CD1c-positive myeloid dendritic cell (primary cell): ENCODE data around the gene INTS3.
A peak's percentile ranks its signal among the peaks of the same experiment; 100 is the strongest.
"Not testable (repeated sequence)": the region's sequence is repeated elsewhere in the genome, so short reads cannot be mapped to it uniquely, and the experiment has no call there.

Source experiments
- DNase-seq: peaks from one replicate; pipeline ENCODE4 v3.0.0-alpha.2; 2016; ENCODE audit errors: extremely low spot score

The INTS3 gene

DNA sequence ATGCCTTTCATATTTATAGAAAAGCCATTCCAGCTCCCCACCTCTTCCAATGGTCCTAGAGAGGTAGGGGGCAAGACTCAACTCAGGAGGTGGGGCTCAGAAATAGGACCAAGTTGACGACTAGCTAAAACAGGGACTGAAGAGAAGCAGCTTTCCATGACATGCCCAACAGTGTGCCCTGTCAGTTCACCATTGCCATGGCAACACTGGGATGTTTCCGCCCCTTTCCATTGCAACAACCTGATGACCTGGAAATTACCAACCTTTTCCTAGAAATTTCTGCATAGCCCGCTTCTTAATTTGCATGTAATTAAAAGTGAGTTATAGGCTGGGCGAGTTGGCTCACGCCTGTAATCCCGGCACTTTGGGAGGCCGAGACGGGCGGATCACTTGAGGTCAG is 22.4 kb upstream of the INTS3 start:
- DNase-seq, result no peak

DNA sequence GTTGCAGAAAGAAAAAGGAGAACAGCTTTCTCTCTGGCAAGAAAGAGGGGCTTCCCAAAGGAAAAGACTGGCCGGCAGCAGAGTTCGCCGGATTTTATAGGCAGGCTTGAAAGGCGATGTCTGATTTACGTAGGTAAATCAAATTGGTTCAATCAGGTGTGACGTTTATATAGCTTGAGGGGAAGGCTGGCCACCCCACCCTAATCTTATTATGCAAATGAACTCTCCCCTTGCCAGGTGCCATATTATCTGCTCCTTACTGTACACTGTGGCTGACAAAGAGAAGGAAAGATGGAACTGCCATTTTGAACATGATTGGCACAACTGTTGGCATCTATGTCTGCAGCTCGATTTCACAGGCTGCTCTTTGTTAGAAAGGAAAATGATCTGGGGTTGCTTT is 16.8 kb upstream of the INTS3 start:
- no peak for DNase-seq

DNA sequence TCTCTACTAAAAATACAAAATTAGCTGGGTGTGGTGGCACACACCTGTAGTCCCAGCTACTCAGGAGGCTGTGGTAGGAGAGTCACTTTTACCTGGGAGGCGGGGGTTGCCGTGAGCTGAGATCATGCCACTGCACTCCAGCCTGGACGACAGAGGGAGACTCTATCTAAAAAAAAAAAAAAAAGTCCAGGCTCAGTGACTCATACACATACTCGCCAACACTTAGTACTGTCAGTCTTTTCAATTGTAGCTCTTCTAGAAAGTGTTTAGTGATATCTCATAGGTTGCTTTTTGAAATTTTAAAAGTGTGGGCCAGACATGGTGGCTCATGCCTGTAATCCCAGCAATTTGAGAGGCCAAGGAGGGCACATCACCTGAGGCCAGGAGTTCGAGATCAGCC is 11.6 kb upstream of the INTS3 start:
- not testable (repeated sequence) for DNase-seq

DNA sequence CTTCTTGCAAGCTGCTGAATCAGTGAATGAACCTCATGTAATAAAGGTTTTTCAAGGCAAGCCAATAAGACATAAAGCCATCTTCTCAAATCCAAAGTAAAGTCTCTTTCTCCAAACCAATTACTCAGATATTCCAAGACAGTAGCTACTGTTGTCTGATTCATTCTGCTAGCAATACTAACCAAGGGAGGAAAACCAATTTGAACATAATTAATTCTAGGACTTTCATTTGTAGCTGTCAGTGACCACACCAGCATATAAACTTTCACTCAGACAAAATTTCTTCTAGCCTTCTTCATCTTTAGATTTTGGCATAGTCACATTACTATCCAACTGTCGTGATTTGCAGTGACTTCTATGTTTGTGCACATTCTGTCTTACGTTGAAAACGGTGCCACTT is 10.5 kb upstream of the INTS3 start:
- DNase-seq, result no peak

DNA sequence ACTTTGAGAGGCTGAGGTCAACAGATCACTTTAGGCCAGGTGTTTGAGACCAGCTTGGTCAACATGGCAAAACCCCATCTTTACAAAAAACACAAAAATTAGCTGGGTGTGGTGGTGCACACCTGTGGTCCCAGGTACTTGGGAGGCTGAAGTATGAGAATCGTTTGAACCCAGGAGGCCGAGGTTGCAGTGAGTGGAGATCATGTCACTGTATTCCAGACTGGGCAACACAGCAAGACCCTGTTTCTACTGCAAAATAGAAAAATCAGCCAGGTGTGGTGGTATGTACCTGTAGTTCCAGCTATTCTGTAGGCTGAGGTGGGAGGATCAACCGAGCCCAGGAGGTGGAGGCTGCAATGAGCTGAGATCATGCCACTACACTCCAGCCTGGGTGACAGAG is 4.2 kb upstream of the INTS3 start:
- DNase-seq, result no peak

DNA sequence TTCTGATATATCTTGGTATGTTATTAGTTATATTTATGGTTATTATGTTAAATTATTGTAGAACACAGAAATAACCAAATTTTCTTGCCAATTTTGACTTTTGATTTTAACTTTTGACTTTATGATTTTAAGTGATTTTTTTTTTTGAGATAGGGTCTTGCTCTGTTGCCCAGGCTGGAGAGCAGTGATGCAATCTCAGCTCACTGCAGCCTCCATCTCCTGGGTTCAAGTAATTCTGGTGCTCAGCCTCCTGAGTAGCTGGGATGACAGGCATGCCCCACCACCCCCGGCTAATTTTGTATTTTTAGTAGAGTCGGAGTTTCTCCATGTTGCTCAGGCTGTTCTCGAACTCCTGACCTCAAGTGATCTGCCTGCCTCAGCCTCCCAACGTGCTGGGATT is 3.2 kb upstream of the INTS3 start:
- not testable (repeated sequence) for DNase-seq

DNA sequence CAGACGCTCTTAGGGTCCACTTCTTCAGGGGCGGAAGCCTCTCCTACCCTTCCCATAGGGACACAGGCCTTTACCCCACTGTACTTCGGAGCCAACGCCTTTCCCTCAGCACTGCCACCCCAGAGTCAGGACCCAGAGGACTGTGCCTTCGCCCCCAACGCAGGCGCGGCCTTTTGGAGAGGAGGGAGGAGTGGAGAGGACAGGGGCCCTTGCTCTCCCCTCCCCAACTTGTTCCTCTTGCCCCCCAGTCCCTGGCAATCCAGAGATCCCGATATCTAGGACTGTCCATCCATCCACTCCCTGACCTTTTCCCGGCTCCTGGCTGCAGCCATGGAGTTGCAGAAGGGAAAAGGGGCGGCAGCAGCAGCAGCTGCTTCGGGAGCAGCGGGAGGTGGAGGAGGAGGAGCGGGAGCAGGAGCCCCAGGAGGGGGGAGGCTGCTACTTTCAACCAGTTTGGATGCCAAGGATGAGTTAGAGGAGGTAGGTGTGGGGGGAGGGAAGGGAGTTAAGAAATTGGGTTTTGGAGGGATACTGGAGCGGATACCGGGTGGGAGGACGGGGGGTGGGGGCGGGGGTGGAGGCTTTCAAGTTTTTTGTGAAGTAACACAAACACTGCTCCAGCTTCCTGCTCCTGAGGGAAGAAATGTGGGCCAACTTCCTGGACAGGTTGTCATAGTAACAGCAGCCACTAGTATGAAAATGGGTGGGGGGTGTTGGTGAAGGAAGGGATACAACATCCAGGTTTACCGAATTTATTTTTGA is 636 bp downstream of the INTS3 start:
- DNase-seq, result no peak

DNA sequence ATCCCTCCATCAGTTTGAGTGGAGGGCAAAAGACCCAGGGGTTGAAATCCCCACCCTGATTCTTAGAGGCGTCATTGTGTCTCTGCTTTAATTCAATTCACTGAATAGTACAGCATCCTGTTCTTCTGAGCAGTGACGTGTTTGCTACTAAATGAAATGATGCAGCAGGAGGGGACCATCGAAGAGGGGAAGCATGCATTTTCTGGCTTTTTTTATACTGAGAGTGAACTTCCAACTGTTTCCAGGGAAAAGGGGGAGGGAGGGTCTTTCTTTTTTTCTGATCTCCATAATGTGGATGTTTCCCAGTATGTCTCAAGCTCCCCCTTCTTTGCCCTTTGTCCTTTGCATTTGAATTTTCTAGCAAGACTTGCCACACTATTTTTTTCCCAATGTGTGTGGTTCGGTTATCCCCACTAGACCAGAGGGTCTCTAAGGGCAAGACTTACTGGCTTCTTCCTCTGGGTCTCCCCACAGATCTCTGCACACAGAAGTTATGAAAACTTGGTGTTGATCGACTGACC is 2.7 kb downstream of the INTS3 start:
- no peak for DNase-seq

DNA sequence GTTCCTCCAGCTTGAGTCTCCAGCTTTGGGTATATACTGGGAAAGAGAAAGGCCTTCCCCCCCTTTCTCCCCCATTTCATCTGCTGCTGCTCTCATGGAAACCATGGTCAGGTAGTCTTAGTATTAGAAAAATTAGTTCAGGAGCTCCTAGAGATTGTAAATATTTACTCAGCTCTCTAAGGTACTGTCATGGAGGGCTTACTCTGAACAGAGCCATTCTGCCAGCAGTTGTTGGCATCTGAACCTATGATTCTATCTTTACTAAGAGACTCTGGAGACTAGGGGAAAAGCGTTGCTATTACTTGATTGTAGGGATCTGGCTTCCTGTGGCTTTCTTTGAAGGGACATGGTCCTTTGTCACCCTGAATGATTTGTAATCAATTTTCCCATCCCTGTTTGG is 6.1 kb downstream of the INTS3 start:
- no peak for DNase-seq

DNA sequence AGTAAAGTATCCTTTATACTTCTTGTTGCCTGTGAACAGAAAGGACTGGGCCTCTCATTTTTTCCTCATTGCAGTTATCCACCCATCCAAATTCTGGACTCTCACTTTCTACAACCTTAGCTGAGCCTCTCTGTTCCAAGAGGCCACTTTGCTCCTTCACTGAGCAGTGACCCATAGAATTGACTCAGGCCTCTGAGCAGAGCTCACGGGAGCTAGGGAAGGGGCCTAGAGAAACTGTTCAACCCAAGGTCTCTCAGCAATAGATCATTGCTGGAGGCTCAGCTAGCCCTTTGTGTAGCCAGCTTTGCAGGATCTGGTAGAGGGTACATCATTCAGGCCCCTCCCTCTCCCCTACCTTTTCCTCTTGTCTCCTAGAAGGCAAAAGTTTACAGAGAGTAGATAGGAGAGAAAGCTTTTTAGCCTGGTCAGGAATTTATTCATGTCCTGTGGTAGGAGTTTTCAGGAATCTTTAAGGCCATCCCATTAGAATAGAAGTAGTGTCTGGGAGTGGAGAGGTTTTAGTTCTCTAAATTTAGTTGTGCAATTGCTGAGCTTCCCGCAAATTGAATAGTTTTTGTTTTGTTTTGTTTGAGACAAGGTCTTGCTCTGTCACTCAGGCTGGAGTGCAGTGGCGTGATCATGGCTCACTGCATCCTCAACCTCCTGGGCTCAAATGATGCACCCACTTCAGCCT is 6.7 kb downstream of the INTS3 start:
- peak; percentile 74 for DNase-seq

DNA sequence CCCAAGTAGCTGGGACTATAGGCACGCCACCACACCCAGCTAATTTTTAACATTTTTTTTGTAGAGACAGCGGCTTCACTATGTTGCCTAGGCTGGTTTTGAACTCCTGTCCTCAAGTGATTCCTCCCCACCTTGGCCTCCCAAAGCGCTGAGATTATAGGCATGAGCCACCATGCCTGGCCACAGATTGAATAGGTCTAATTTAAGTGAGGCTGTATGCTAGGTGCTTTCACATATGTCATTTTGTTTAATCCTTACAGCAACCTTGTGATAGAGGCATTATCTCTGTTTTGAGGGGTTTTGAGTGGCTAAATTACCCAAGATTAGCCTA is 7.2 kb downstream of the INTS3 start:
- DNase-seq, result no peak

DNA sequence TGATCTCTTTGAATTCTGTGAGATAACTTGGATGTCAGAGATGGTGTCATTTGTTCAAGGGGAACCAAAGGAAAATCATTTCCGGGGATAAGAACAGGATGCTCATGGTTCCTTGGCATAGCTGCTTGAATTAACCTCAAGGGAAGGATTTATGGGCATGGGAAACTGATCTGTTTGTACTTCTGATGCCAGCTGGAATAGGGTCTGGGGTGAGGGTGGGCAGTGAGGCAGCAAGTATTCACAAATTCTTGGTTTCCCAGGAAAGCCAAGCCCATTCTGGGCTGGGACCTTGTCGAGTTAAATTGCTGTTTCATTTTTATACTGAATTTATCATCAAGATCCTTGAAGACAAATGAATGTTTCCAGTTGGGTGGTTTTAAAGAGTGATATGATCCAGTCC is 14.1 kb downstream of the INTS3 start:
- no peak for DNase-seq

DNA sequence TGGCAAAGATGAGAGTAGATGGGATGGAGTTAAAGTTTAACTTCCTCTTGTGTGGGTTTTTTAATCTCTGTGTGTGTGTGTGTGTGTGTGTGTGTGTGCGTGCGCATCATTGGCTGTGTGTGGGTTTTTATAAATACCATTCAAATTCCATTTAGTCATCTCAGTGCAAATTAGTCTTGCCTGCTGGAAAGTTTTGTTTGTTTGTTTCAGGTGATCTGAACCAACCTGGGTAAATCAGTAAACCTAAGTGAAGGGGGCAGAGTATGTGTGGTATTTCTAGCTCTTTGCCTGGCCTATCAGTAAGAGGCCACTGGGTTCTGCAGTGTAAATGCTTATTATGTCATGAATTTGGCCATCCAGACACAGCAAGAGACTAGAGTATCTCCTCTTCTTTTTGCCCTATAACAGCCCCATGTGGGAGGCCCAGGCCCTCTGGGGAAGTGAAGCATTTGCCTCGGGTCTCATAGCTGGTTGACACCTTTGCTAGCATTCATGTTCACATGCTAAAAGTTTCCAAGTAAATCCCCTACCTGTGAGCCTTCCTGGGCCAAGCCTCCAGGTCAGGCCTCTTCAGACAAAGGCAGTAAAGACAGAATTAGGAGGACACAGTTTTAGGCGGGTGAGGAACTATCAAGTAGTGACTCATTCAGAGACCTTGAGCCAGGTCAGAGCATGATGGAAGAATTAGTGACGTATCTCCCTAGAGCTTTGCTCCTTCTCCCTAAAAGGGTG is 14.7 kb downstream of the INTS3 start:
- DNase-seq, result peak; percentile 75

DNA sequence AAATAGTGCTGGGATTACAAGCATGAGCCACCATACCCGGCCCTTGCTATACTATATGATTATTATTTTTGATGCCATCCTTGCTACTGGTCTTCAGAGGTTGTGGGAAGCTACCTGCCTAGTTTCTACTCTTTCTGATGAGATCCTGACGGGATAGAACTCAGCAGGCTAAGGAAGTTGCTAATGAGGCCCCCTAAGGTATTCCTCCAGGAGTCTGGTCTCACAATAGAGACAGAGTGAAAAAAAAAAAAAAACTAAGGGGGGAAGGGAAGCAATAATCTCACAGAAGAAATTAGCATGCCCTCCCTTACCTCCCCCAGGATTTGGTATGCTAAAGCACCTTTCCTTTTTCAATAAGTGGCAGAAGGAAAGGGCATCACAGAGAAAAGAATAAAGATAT is 17.6 kb downstream of the INTS3 start:
- no peak for DNase-seq

DNA sequence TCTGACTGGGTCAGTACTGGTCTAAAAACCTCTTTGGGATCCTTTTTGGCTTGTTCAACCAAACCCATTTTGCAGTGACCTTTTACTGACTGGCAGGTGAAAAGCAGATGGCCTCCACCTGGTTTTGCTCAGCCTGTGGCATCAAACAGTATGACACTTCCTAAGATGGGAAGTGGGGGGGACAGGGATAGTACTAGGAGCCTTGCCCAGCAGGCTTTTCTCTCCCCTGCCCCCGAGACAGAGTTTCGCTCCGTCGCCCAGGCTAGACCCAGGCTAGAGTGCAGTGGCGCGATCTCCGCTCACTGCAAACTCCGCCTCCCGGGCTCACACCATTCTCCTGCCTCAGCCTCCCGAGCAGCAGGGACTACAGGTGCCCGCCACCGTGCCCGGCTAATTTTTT is 18.3 kb downstream of the INTS3 start:
- DNase-seq, result no peak

DNA sequence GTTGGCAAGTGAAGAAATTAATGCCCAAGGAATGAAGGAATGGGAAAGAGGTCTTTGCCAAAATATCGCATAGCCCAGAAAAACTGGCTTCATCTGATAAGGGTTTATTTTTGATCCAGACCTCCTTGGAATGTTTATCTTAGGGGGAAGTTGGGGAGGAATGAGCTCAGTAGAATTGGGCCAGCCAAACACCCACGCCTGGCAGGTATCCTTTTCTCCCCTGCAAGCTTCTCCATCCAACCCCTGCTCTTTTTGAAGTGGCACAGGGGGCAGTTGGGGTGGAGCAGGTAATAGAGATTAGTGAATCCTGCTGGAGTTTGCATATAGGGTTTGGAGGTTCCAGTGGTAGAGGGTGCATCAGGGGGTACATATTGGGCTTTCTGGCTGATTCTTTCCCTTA is 21.1 kb downstream of the INTS3 start:
- DNase-seq, result no peak

DNA sequence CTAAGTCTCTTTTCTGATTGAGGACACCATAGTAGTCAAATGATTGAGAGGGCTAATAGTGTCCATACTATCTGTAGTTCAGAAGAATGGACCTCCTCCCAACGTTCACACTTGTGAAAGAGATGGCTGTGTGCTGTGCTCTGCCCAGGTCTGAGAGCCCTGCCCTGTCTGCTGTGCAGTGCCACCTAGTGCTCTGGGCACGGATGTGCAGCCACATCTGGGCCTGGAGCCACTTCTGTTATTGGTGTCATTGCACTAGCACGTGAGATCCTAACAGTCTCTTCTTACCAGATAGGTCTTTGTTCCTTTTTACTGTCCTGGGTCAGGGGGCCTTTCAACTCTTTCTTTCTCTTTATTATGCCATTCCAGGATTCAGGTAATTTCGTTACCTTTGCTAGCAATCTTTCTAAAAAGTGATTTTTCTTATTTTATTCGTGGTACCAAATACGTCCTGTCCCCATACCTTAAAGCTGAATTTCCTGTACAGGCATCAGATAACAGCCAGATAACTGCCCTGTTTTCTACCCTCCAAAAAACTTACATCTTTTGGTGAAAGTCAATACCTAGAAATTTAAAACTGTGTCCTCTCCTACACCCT is 21.7 kb downstream of the INTS3 start:
- DNase-seq, result peak; percentile 91

DNA sequence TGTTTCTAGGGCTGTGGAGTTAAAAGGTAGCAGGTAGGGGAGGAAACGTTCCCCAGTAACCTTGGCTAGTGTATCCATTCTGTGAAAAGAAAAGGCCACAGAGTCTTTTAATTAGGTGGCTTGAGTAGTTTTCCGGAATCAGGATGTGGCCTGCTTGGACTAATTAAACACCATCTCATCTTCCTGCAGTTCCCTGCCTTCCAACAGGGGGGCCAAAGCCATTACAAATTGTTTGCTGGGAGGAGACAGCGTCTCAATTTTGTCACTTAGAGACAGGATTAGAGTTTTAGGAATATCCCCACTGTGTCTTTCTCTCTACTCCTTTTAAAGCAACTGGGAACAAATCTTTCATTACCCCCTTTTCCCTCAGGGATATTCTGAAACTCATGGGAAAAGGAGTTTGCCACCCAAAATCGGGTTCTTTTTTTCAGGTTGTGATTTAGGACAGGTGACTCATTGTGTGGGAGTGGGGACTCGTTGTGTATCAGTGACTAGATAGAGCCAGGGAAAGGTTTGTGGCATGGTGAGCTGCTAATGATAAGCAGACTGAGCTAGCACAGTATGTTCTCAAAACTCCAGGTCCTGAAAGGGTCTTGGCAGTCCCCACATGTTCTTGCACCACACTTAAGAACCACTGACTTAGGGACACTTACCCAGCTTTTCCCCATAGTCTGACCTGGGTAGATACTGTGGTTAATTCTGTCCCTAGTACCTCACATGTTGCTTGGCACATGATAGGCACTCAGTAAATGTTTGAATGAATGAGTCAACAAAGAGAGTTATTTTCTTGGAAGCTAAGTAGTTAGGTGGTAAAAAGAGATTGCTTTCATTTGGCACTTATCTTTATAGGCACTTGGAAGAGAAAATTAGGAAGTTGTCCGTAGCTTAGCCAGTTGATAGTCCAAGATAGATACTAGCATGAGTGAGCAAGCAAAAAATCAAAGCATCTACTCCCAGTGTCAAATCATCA is 22.5 kb downstream of the INTS3 start:
- peak; percentile 14 for DNase-seq

DNA sequence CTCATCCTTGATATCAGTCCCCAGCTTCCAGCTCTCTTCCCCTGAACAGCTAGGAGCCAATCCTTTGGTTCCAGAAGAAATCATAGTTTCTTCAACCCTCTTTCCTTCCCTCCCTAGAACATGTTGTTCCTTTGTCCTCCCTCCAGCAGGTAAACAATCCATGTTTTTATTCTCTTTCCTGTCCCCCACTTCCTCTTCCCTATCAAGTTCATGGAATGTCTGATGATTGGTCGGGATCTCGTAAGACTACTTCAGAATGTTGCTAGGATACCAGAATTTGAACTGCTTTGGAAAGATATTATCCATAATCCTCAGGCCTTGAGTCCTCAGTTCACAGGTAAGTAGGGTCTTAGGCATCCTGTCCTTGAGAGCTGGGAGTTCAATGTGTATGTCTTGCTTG is 24.2 kb downstream of the INTS3 start:
- DNase-seq, result no peak

DNA sequence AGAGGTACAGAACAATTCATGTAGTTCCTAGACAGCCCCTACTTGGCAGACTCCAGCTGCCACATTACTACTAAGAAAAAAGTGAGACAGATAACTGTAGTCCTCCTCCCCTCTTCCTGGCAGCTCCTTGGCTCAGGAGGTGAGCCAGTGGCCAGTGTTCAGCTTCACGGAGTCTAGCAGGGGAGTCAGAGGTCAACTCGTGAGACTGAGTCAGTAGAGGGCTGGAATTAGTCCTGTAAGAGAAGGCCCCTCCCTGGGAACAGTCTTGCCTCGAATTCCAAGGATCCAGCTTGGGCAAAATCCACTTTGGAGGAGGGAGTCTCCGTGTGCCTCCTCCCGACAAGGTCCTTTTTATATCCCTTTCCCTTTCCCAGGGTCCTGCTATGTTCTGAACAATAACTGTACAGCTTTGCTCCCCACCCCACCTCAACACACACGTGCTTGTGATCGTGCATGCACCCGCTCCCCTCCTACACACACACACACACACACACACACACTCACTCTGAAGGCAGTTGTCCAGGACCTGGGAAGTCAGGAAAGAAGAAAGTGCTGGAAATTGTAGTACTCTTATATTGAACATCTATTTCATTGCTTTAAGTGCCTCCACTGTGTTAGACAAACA is 24.8 kb downstream of the INTS3 start:
- no peak for DNase-seq

DNA sequence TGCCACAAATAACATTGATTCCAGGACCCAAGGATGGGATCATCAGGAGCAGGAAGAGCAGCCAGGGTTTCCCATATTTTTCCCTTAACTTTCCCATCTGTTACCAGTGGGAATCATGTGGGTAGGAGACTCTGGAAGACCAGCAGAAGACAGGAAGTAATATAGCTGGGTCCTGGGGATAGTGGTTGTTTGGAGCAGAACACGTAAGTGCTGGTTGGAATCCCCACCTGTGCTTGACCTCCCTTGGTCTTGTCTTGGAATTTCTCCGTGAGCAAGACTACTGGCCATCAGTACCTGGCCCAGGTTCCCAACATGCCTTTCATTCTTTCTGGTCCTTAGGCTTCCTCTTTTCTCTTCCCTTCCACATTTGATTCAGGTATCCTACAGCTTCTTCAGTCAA is 26.4 kb downstream of the INTS3 start:
- no peak for DNase-seq
